H1 (cell line): ENCODE results near the gene ACAP2. TPM values are rescaled to one million over a fixed set of nuclear protein-coding genes. Genes with fewer than 3 reads are reported as not detected.

Experiments
- CTCF ChIA-PET: fragments of 300-600 bp; sonication (Branson Sonifier 250); formaldehyde crosslinking; loops from one replicate; lab custom pipeline; 2021; ENCODE audit not compliant: partially characterized antibody; lab: Charles Lee
- POLR2A ChIA-PET: fragments of 300-600 bp; sonication (Branson Sonifier 250); formaldehyde crosslinking; loops from one replicate; lab custom pipeline; 2021; ENCODE audit warnings: inconsistent platforms; ENCODE audit not compliant: partially characterized antibody; lab: Charles Lee
- DNase-seq, 2 experiments: peaks; one replicate each; pipeline versions ENCODE4 v3.0.0 to v3.0.0-alpha.2; 2010 to 2022; ENCODE audit warnings: low spot score in 2 of 2, low read depth in 1 of 2, mixed read lengths in 1 of 2
- FAIRE-seq: peaks from 2 replicates; lab custom pipeline; 2011; peaks lifted over from hg19 to GRCh38; lab: Jason Lieb, UNC
- H2AFZ ChIP-seq: 2 replicates; pipeline ENCODE4 v1.8.1; 2012; ENCODE audit warnings: low read length, inconsistent platforms
- H2AK5ac ChIP-seq: 2 replicates; pipeline ENCODE4 v1.6.1; 2013; ENCODE audit warnings: low read depth, low read length
- H2BK120ac ChIP-seq: replicated peaks from 2 replicates; pipeline ENCODE3; 2013; ENCODE audit warnings: low read depth, low read length, inconsistent platforms
- H2BK12ac ChIP-seq: 2 replicates; pipeline ENCODE4 v1.6.1; 2013; ENCODE audit warnings: low read depth, low read length
- H2BK15ac ChIP-seq: 2 replicates; pipeline ENCODE4 v1.6.1; 2013; ENCODE audit warnings: low read length
- H2BK20ac ChIP-seq: 2 replicates; pipeline ENCODE4 v1.6.1; 2013; ENCODE audit warnings: low read length
- H2BK5ac ChIP-seq: 2 replicates; pipeline ENCODE4 v1.6.1; 2013; ENCODE audit warnings: low read depth, low read length
- H3K14ac ChIP-seq: 2 replicates; pipeline ENCODE4 v1.6.1; 2013; ENCODE audit warnings: inconsistent platforms; ENCODE audit not compliant: insufficient read length
- H3K18ac ChIP-seq: 2 replicates; pipeline ENCODE4 v1.6.1; 2013; ENCODE audit warnings: low read length; ENCODE audit errors: extremely low read depth
- H3K23ac ChIP-seq: 2 replicates; pipeline ENCODE4 v1.6.1; 2013; ENCODE audit warnings: inconsistent platforms; ENCODE audit not compliant: insufficient read length
- H3K23me2 ChIP-seq: 2 replicates; pipeline ENCODE4 v1.6.1; 2013; ENCODE audit warnings: low read depth, low read length
- H3K27ac ChIP-seq: 2 replicates; pipeline ENCODE4 v1.6.1; 2011; ENCODE audit warnings: low read depth, low read length, inconsistent platforms
- H3K27me3 ChIP-seq, 4 experiments: replicated peaks in 1 of 4; 1 replicate in 1 of 4; 2 replicates in 3 of 4; pipeline versions ENCODE4 v1.6.1 to v1.8.1; 2011 to 2013; ENCODE audit warnings: low read length in 3 of 4, mild to moderate bottlenecking in 3 of 4, inconsistent platforms in 2 of 4, mixed read lengths in 2 of 4, moderate library complexity in 1 of 4; ENCODE audit not compliant: control insufficient read depth in 3 of 4, insufficient read depth in 3 of 4; ENCODE audit errors: extremely low read depth in 1 of 4
- H3K36me3 ChIP-seq, 4 experiments: 2 replicates each; pipeline versions ENCODE4 v1.6.1 to v1.8.1; 2011 to 2013; ENCODE audit warnings: mild to moderate bottlenecking in 4 of 4, low read length in 3 of 4, moderate library complexity in 2 of 4, control low read depth in 1 of 4, inconsistent platforms in 1 of 4; ENCODE audit not compliant: insufficient read depth in 4 of 4, control insufficient read depth in 2 of 4
- H3K4ac ChIP-seq: replicated peaks from 2 replicates; pipeline ENCODE3; 2013; ENCODE audit warnings: low read length, low read depth, mixed read lengths, inconsistent platforms; ENCODE audit not compliant: insufficient read length
- H3K4me1 ChIP-seq, 4 experiments: replicated peaks in 1 of 4; 1 replicate in 1 of 4; 2 replicates in 3 of 4; pipeline versions ENCODE4 v1.6.1 to v1.8.1; 2011 to 2013; ENCODE audit warnings: low read length in 3 of 4, inconsistent platforms in 2 of 4, mixed read lengths in 1 of 4; ENCODE audit not compliant: insufficient read depth in 4 of 4, control insufficient read depth in 3 of 4
- H3K4me2 ChIP-seq, 2 experiments: 2 replicates each; pipeline versions ENCODE4 v1.6.1 to v1.8.1; 2011 to 2013; ENCODE audit warnings: low read depth in 2 of 2, low read length in 2 of 2, control low read depth in 1 of 2, inconsistent platforms in 1 of 2, mild to moderate bottlenecking in 1 of 2; ENCODE audit not compliant: insufficient read depth in 1 of 2
- H3K4me3 ChIP-seq, 4 experiments: fragments of 200-600, 300-600 bp in 1 of 4; sonication (generic), shearing (Covaris generic), sonication (Bioruptor Twin) in 1 of 4; 2 replicates each; pipeline versions ENCODE4 v1.5.1 to v1.8.1; 2011 to 2016; ENCODE audit warnings: low read length in 4 of 4, low read depth in 3 of 4, control low read depth in 2 of 4, inconsistent platforms in 2 of 4, mild to moderate bottlenecking in 2 of 4, mixed read lengths in 1 of 4, moderate library complexity in 1 of 4; ENCODE audit not compliant: insufficient read depth in 2 of 4; ENCODE audit errors: extremely low read depth in 1 of 4
- H3K56ac ChIP-seq: replicated peaks from 2 replicates; pipeline ENCODE3; 2013; ENCODE audit warnings: low read depth, mild to moderate bottlenecking, mixed read lengths, low read length, inconsistent platforms; ENCODE audit not compliant: insufficient read length
- H3K79me1 ChIP-seq: 2 replicates; pipeline ENCODE4 v1.6.1; 2013; ENCODE audit warnings: low read depth, low read length, control low read depth
- H3K79me2 ChIP-seq, 2 experiments: 2 replicates each; pipeline versions ENCODE4 v1.6.1 to v1.8.1; 2012 to 2013; ENCODE audit warnings: low read length in 2 of 2, mild to moderate bottlenecking in 2 of 2, inconsistent platforms in 1 of 2; ENCODE audit not compliant: insufficient read depth in 2 of 2, control insufficient read depth in 1 of 2
- H3K9ac ChIP-seq, 4 experiments: replicated peaks in 1 of 4; 1 replicate in 1 of 4; 2 replicates in 3 of 4; pipeline versions ENCODE4 v1.6.1 to v1.8.1; 2011 to 2013; ENCODE audit warnings: low read depth in 3 of 4, low read length in 3 of 4, control low read depth in 2 of 4, mild to moderate bottlenecking in 2 of 4, moderate library complexity in 2 of 4, inconsistent platforms in 1 of 4; ENCODE audit errors: extremely low read depth in 1 of 4
- H3K9me3 ChIP-seq, 2 experiments: 2 replicates each; pipeline versions ENCODE4 v1.6.1 to v1.8.1; 2012 to 2013; ENCODE audit warnings: mild to moderate bottlenecking in 2 of 2, moderate library complexity in 2 of 2, control low read depth in 1 of 2, inconsistent platforms in 1 of 2, low read depth in 1 of 2, low read length in 1 of 2, mixed read lengths in 1 of 2; ENCODE audit not compliant: insufficient read depth in 2 of 2
- H4K20me1 ChIP-seq, 2 experiments: replicated peaks in 1 of 2; 2 replicates each; pipeline versions ENCODE3 to v1.8.1; 2011 to 2013; ENCODE audit warnings: inconsistent platforms in 2 of 2, low read length in 2 of 2, mild to moderate bottlenecking in 1 of 2; ENCODE audit not compliant: insufficient read depth in 2 of 2, control insufficient read depth in 1 of 2
- H4K5ac ChIP-seq: 2 replicates; pipeline ENCODE4 v1.6.1; 2013; ENCODE audit warnings: low read length, low read depth, mixed read lengths, inconsistent platforms; ENCODE audit not compliant: insufficient read length
- H4K8ac ChIP-seq: 2 replicates; pipeline ENCODE4 v1.8.0; 2013; ENCODE audit warnings: mild to moderate bottlenecking, moderate library complexity, low read length, inconsistent platforms; ENCODE audit not compliant: insufficient read depth; ENCODE audit errors: extremely low read depth
- H4K91ac ChIP-seq: replicated peaks from 2 replicates; pipeline ENCODE3; 2013; ENCODE audit warnings: low read length, mixed read lengths, inconsistent platforms; ENCODE audit not compliant: insufficient read length
- EZH2 ChIP-seq: fragments of 200-600 bp; sonication (generic); IDR thresholded peaks from 2 replicates; pipeline ENCODE4 v1.7.1; 2012; ENCODE audit warnings: low read depth, mild to moderate bottlenecking, moderate library complexity, low read length, inconsistent platforms; ENCODE audit not compliant: severe bottlenecking
- TAF7 ChIP-seq: optimal IDR thresholded peaks from 2 replicates; pipeline ENCODE3; 2011; ENCODE audit warnings: low read depth, mild to moderate bottlenecking, inconsistent platforms, low read length, moderate library complexity, borderline replicate concordance
- WGBS, 2 experiments: shearing (Covaris generic) in 1 of 2; methylation state at CpG; one replicate each; pipeline versions ENCODE4 v1.1.6 to v1.1.7; 2013 to 2015; ENCODE audit warnings: low lambda C conversion rate in 2 of 2, mixed read lengths in 2 of 2, inconsistent platforms in 1 of 2, low coverage in 1 of 2, missing lambda C conversion rate in 1 of 2; ENCODE audit not compliant: insufficient replicate concordance in 2 of 2, insufficient coverage in 1 of 2, insufficient read length in 1 of 2; ENCODE audit errors: extremely low coverage in 1 of 2, missing lambda C conversion rate in 1 of 2; 5-methylcytosine and 5-hydroxymethylcytosine counted together
- polyA plus RNA-seq, 7 experiments: library from polyadenylated mRNA; depleted of rRNA in 3 of 7; stranded (reverse) in 5 of 7; unstranded in 2 of 7; fragments of >200 nt in 5 of 7; fragments of 200-250 nt in 2 of 7; gene quantifications; 1 replicate in 5 of 7; 2 replicates in 1 of 7; 4 replicates in 1 of 7; pipeline versions ENCODE4 v1.2.1 to v1.2.3, GENCODE V29; 2011 to 2013; ENCODE audit warnings: missing spikeins in 2 of 7, mixed read lengths in 2 of 7
- total RNA-seq: library from RNA; stranded (reverse); fragmentation: NEBNext Ultra II Directional; extraction: Animal tissue kit (Norgen Biotek cat#: 25700); gene quantifications from 2 replicates; pipeline ENCODE4 v1.2.1, GENCODE V29; 2021

Gene ACAP2
- total and polyA plus RNA-seq, 2 of the 8 experiments (the other 6 are each of a cell fraction or from before 2014, with no cell fraction given) = 7.7 to 37.3 TPM

DNA sequence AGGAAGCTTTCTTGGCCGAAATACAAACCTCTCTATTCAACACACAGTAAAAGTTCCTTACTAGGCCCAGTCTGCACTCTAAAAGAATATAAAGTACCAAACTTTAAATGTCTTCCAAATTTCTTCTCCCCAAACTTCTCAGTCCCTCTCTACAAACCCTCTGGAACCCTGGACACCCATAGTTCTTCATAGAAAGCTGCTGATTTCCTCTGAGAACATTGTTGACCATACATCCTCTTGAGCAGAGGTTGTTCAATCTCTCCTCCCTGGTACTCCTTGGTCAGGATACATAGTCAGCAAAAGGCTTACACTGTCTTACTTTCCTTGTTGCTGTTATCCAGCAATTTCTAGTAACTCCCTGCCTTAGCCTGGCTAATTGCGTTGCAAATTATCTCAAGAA lies 3.1 kb upstream of the ACAP2 start:
- Histone ChIP-seq H3K79me2 (peaks cover 0 to 11% of the 10 kb centered on the region in 2 experiments; a peak in 2 of 4 replicates), H3K79me1 (peaks cover 4% of the 10 kb centered on the region), H3K23ac (no peak overlapping the region), H4K8ac (no peak overlapping the region), H3K4me2 (no peak overlapping the region), H2AK5ac (no peak overlapping the region), H2BK15ac (no peak overlapping the region), H2BK20ac (no peak overlapping the region), H3K36me3 (no peaks in the 10 kb centered on the region), H4K91ac (no peak overlapping the region), H2BK12ac (no peak overlapping the region), H3K23me2 (peaks cover 8% of the 10 kb centered on the region), H3K56ac (no peak overlapping the region), H3K4me1 (peaks cover 5 to 16% (median 8%) of the 10 kb centered on the region in 4 experiments; a peak in 5 of 7 replicates), H3K27me3 (no peaks in the 10 kb centered on the region), H3K9ac (no peak overlapping the region), H4K5ac (no peak overlapping the region), H3K18ac (no peak overlapping the region), H3K4ac (no peak overlapping the region), H3K14ac (no peak overlapping the region), H2BK120ac (no peak overlapping the region), H2AFZ (peak overlapping the region; percentile 92), H3K27ac (no peak overlapping the region), H3K4me3 (no peak overlapping the region), H2BK5ac (no peak overlapping the region), H4K20me1 (peaks cover 0 to 4% of the 10 kb centered on the region in 2 experiments), H3K9me3 (no peaks in the 10 kb centered on the region)
- POLR2A ChIA-PET = no interaction called here
- TF ChIP-seq TAF7 (peak; percentile 65), EZH2 (no peak)
- FAIRE-seq = no peak
- CTCF ChIA-PET = interaction anchor here (1.2 kb wide), 1 partner anchor 57 kb away, joined by 6 read pairs; no protein-coding TSS in a partner anchor
- WGBS, 2 experiments = 84% methylated on average over 2 of the region's 2 CpGs; no CpG with 5 or more reads in 1 of the 2 experiments
- no peak for DNase-seq
